Skin epidermis (tissue), 12 donors: ENCODE measurements around the gene ANXA11.
A peak's percentile ranks its signal among the peaks of the same experiment; 100 is the strongest.
"Not testable (repeated sequence)": the region's sequence is repeated elsewhere in the genome, so short reads cannot be mapped to it uniquely, and the experiment has no call there.

Experiments used
- H3K27ac ChIP-seq, 21 experiments: fragments of 200-600 bp; sonication (generic) in 11 of 21; one replicate each; pipeline ENCODE4 v1.5.0; 2020; ENCODE audit warnings: mild to moderate bottlenecking in 3 of 21, inconsistent platforms in 2 of 21, moderate library complexity in 2 of 21
- H3K4me3 ChIP-seq, 7 experiments: fragments of 200-600 bp; sonication (generic) in 2 of 7; one replicate each; pipeline ENCODE4 v1.5.0; 2020; ENCODE audit warnings: inconsistent platforms in 2 of 7, mild to moderate bottlenecking in 2 of 7, moderate library complexity in 1 of 7

The ANXA11 gene

GRCh38 chr10:80211786-80212185, 6.4 kb upstream of the ANXA11 start:
- Histone ChIP-seq H3K27ac (no peak overlapping the region), H3K4me3 (no peak overlapping the region)

GRCh38 chr10:80210259-80210658, 4.9 kb upstream of the ANXA11 start:
- Histone ChIP-seq H3K27ac (no peak overlapping the region), H3K4me3 (no peak overlapping the region)

GRCh38 chr10:80207768-80208370, 2.5 kb upstream of the ANXA11 start:
- peak overlapping the region in 9 of 21 experiments; percentile 35 to 98 (median 75) for H3K27ac ChIP-seq

GRCh38 chr10:80206277-80206655, 929 bp upstream of the ANXA11 start:
- H3K27ac ChIP-seq, result peak overlapping the region in 18 of 21 experiments; percentile 69 to 99 (median 97)
- peak overlapping the region in 1 of 7 experiments; percentile 92 for H3K4me3 ChIP-seq

More at GRCh38 chr10:80207768-80208370, 2.5 kb upstream of the ANXA11 start:
- H3K4me3 ChIP-seq, result peak overlapping the region in 1 of 7 experiments; percentile 26

GRCh38 chr10:80204677-80205476, 460 bp downstream of the ANXA11 start:
- Histone ChIP-seq H3K4me3 (peak overlapping the region; percentile 70 to 97 (median 86)), H3K27ac (peak overlapping the region; percentile 90 to 99 (median 97))

GRCh38 chr10:80203835-80204676, 1.3 kb downstream of the ANXA11 start:
- Histone ChIP-seq H3K4me3 (peak overlapping the region; percentile 70 to 97 (median 86)), H3K27ac (peak overlapping the region; percentile 90 to 99 (median 97))

- Histone ChIP-seq H3K27ac (peak overlapping the region in 20 of 21 experiments; percentile 2 to 99 (median 97)), H3K4me3 (peak overlapping the region in 6 of 7 experiments; percentile 70 to 97 (median 86))
These were observed 2.2 kb downstream of the ANXA11 start for GRCh38 chr10:80202934-80203834.

- H3K4me3 ChIP-seq, result not testable (repeated sequence)
- H3K27ac ChIP-seq, result peak overlapping the region in 14 of 21 experiments; percentile 2 to 99 (median 97)
These were observed 2.8 kb downstream of the ANXA11 start for GRCh38 chr10:80202530-80202929.

- Histone ChIP-seq H3K27ac (peak overlapping the region in 13 of 21 experiments; percentile 2 to 98 (median 75)), H3K4me3 (no peak overlapping the region)
These were observed 3.7 kb downstream of the ANXA11 start for GRCh38 chr10:80201608-80202141.

GRCh38 chr10:80200687-80201086, 4.7 kb downstream of the ANXA11 start:
- H3K4me3 ChIP-seq, result no peak overlapping the region

GRCh38 chr10:80200259-80200658, 5.1 kb downstream of the ANXA11 start:
- no peak overlapping the region for H3K4me3 ChIP-seq

More at GRCh38 chr10:80200687-80201086, 4.7 kb downstream of the ANXA11 start:
- H3K27ac ChIP-seq, result peak overlapping the region in 14 of 21 experiments; percentile 7 to 98 (median 65)

GRCh38 chr10:80199828-80200227, 5.5 kb downstream of the ANXA11 start:
- peak overlapping the region in 17 of 21 experiments; percentile 15 to 98 (median 56) for H3K27ac ChIP-seq
- no peak overlapping the region for H3K4me3 ChIP-seq

More at GRCh38 chr10:80200259-80200658, 5.1 kb downstream of the ANXA11 start:
- H3K27ac ChIP-seq, result peak overlapping the region in 15 of 21 experiments; percentile 7 to 98 (median 56)

GRCh38 chr10:80197972-80198916, 7.1 kb downstream of the ANXA11 start:
- H3K27ac ChIP-seq, result peak overlapping the region in 11 of 21 experiments; percentile 32 to 98 (median 67)
- H3K4me3 ChIP-seq, result no peak overlapping the region

GRCh38 chr10:80196950-80197315, 8.4 kb downstream of the ANXA11 start:
- peak overlapping the region in 16 of 21 experiments; percentile 9 to 98 (median 64) for H3K27ac ChIP-seq
- no peak overlapping the region for H3K4me3 ChIP-seq

GRCh38 chr10:80196270-80196949, 8.9 kb downstream of the ANXA11 start:
- Histone ChIP-seq H3K27ac (peak overlapping the region in 17 of 21 experiments; percentile 10 to 98 (median 63)), H3K4me3 (no peak overlapping the region)

GRCh38 chr10:80195046-80195574, 10.2 kb downstream of the ANXA11 start:
- Histone ChIP-seq H3K4me3 (no peak overlapping the region), H3K27ac (peak overlapping the region in 6 of 21 experiments; percentile 3 to 98 (median 54))
